ENCODE measurements around the gene RUVBL1.

Gene RUVBL1

DNA sequence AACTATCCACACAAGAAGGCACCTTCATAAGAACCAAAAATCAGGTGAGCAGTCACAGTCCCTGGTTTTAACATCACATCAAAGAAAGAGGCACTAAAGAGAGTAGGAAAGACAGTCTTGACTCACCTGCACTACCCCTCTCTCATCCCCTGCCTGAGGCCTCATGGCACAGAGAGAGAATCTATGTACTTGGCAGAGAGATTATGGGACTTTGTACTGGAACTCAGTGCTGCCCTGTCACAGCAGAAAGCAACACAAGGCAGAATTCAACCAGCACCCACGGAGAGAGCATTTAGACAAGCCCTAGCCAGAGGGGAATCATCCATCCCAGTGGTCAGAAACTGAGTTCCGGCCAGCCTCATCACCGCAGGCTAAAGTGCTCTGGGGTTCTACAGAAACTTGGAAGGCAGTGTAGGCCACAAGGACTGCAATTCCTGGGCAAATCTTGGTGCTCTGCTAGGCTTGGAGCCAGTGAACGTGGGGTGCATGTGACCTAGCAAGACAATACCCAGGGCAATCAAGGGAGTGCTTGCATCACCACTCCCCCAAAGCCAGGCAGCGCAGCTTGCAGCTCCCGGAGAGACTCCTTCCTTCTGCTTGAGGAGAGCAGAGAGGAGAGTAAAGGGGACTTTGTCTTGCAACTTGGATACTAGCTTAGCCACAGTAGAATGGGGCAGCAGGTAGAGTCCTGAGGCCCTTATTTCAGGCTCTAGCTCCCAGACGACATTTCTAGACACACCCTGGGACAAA lies 8.5 kb upstream of the RUVBL1 start:
- no peak for DNase-seq

DNA sequence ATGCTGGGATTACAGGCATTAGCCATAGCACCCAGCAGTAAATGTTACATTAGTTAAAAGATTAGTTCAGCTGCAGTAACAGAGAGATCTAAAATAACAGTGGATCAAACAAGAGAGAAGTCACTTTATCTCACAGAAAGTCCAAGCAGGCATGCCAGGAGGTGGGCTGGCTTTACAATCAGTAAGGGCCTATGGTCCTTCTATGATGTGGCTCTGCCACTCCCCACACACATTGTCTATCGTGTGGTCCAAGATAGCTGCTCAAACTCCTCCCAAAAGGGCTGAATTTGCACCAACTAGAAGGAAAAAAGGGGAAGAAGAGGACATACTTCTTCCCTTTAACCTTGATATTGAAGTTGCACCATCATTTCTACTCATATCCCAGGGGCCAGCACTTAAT lies 4.6 kb upstream of the RUVBL1 start:
- no peak for DNase-seq

DNA sequence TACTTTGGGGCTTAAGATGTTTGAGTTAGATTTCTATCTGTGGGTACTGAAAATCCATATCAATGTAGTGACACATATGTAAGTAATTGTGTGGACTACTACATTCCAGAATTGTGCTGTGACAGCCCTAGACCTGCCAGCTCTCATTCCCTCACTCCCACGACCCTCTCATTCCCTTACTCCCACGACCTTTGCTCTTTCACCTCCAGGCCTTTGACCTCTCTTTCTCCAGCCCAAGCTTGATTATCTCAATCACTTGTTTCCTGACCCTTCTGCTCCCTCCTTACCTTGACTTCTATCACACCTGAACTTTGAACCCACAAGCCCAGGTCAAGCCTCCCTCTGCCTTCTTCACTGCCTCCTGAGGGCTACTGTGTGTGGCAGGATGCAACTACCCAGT lies 3.6 kb upstream of the RUVBL1 start:
- no peak for DNase-seq

DNA sequence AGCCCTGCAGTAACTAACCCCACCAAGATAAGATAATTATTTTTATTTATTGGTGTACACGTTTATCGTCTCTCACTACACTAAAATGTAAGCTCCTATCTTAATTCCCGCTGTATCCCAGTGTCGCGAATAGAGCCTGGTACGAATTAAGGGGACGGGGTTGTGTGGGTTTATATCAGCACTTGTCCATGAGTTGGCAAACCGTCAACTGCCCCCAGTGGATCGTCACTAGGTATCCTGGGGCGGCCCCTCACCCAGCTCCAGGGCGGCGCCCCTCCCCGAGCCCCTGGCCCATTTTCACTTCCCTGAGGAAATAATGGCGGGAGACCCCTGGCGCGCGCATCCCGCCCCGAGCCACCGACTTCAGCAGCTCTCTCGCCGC lies 465 bp downstream of the RUVBL1 start:
- DNase-seq: no peak

DNA sequence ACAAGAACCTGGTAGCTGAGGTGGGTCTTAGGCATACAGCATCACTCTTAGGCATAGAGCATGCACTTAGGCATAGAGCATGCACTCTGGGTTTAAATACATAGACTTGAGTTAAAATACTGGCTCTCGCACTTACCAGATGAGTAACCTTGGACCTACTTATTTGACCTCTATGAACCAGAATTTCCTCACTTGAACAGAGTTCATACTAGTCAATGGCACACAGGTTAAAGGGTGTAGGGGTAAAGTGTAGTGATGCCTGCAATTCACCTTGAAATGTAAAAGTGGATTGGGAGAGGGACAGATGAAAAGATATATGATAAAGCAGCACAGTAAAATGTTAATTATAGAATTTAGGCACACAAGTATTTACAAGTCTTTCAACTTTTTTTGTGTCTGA lies 1.6 kb downstream of the RUVBL1 start:
- DNase-seq: no peak

DNA sequence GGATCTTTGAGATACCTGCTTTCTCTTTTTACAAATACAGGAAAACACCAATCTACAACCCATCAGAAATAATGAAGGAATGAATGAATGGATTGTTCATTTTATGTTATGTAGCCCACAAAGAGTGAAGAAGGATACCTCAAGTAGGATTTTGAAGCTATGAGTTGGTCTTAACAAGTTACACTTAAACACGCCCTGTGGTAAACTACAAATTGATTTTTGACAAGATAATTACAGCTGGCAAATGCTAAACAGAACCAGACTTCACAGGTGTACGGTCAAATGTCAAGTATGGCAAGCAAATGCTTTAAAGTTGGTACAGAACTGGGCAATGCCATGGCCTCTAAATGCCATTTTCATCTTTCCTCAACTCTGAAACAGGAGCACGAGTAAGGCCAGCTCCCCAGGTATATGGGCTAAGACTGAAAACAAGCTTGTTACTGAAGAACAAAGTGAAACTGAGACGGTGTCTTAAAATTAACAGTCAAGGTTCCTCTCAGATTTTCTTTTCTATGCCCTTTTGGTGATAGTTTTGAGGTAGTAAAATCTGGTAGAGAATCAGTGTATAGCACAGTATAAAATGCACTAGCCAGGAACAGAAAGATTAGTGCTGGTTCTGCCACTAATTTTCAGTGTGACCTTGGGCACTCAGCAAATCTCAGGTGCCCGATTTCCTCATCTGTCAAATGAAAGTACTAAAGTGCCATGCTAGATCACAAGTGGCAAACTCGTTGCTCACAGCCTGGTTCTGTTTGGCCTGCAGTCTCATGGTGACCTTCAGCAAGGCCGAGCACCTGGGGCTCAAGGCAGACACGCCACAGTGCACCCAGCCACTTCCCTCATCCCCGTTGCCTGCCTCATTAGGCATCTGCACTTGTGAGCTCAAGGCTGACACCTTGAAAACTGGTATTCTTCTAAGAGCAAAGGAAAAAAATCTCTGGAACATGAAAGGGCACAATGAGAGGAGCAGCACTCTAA lies 9.5 kb downstream of the RUVBL1 start:
- no peak for DNase-seq

DNA sequence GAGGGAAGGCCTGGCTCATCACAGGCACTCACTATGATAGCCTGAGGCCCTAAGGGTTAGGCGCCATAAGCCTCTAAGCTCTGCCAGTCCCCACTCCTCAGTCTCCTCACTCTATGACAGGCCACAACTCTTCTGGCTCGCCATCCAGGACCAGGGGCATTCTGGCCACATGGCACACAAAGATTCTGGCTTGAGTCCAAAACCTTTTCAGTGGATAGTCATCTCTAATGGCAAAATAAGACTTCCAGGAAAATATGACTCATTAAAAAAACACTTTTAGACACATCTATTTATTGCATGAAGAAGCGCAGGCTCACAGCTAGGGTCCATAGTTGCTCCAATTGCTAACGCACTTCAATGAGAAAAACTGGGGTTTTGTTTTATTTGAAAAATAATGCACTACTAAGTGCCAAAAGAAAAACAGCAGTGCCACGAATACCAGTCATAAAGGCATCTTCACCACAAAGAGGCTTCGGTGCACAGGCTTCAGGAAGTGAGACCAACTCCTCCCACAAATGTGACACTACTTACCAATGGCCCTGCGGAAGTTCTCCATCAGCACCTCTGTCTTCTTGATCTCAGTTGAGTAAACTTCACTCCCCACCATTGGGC lies 11.1 kb downstream of the RUVBL1 start:
- DNase-seq: no peak

DNA sequence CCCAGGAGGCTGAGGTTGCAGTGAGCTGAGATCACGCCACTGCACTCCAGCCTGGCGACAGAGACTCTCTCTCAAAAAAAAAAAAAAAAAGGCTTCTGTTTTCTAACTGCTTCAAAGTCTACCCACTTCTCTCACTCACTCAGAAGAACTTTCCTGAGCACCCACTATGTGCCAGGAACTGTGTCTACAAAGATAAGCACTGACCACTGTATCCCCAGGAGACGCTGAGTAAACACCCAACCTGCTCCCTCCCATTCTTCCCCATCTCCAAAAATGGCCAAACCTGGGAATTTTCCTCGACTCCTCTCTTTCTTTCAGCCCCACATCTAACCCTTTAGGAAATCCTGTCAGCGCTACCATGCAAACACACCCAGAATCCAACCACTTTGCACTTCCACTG lies 12.5 kb downstream of the RUVBL1 start:
- no peak for DNase-seq

DNA sequence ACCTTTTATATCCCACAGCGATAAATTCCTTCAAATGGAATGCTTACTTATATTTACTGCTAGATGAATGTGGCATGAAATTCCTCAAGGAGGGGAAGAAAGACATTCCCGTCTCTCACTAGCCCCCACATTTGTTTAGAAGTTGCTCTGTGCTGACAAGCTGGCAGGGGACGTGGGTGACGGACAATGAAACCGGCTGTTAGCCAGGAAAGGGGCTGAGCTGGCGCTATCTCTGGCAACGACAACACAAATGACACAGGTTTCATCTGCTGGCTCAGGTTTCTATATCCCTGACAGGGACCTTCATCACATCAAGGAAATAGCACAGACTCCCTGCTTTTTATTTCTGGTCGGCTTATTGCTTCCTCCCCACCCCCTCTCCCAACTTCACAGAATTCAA lies 15.8 kb downstream of the RUVBL1 start:
- no peak for DNase-seq

DNA sequence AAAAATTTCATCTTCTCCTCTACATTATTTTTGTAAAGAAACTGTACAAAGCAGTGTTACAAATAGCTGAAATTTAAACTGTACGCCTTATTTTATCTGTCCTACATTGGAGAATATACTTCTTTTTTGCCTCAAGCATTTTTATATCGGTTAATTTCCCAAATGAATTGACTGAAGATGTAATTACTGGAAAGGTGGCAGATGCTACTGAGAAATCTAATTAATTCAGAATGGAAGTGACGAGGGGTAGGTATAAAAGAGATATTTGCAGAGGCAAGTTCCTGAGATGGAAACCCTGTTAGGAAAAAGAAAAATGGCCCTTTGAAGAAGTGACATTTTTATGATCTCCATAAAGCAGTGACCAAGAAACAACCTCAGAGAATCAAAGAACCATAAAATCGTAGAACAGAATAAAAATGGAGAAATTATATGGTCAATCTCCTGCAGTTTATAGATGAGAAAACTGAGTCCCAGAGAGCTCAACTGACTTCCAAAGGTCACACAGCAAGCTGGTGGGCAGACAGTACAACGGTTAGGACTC lies 20.4 kb downstream of the RUVBL1 start:
- no peak for DNase-seq

DNA sequence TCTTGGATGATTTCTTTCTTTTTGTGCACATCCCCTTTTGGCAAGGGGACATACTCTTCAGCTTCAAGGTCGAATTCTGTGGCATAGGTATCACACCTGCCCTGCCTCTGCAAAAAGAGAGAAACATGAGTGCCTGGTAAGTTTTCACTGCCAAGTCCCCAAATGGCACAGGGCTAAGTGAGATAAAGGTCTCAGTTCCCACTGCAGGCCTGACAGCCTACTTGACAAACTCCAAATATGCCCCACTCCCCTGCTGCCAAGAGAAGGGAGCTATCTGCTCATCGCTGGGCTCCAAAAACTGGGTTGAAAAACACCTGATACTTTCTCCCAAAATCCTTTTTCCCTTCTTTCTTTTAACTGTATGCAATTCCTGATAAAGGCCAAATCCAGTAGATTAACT lies 23.0 kb downstream of the RUVBL1 start:
- DNase-seq: no peak

DNA sequence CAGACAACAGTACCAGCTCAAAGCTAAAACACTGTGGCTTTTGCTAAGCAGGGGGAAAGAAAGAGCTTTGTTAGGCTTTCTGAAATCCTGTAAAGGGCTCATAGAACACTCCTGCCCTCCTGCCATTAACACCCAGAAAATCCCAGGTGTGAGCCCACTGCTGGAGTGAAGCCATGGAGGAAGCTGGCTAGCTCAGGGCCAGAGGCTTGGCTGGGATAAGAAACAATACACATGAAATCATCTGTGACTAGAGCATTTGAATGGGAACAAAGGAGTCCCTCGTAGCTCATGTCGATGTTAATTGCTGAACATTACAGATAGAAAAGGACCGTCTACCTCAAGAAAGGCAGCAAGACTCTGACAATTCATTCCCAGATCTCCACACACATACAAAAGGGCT lies 23.5 kb downstream of the RUVBL1 start:
- DNase-seq: no peak

DNA sequence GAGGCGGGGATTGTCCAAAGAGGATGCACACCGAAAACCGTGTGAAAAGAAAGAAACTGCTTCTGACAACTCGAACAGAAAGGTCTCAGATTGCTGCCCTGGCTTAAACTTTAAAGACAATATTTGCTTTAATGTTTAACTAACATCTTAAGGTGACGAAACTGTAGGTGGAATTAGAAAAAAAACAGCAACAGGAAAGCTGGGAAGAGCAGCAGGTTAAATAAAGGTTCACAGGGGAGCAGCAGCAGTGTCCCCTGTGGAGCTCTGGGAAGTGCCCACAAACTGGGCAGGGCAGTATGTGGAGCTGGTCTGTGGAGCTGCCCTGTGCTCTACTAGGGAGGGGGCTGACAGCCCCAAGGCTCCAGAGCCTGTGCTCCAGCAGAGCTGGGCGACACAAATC lies 25.4 kb downstream of the RUVBL1 start:
- DNase-seq: no peak

DNA sequence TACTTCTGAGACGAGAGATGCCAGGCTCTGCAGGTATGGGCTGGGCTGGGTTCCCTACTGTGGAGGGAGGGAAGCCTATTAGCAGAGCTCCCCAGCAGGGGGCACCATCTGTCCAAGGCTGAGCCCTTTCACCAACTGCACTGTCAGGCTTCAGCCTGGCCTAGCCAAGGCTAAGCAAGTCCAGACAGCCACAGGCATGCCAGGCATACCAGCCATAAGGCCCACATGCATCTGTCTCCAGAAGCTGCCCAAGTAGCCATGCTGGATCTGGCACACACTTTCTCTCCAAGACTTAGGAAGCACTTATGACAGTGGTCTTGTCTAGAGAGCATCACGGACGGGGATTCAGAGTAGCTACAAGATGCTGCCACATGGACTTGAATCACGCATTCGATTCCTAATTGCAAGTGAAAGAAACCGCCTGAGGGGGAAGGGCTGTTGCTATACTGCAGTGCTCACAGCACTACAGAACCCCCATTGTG lies 28.3 kb downstream of the RUVBL1 start:
- DNase-seq: peak; percentile 64

DNA sequence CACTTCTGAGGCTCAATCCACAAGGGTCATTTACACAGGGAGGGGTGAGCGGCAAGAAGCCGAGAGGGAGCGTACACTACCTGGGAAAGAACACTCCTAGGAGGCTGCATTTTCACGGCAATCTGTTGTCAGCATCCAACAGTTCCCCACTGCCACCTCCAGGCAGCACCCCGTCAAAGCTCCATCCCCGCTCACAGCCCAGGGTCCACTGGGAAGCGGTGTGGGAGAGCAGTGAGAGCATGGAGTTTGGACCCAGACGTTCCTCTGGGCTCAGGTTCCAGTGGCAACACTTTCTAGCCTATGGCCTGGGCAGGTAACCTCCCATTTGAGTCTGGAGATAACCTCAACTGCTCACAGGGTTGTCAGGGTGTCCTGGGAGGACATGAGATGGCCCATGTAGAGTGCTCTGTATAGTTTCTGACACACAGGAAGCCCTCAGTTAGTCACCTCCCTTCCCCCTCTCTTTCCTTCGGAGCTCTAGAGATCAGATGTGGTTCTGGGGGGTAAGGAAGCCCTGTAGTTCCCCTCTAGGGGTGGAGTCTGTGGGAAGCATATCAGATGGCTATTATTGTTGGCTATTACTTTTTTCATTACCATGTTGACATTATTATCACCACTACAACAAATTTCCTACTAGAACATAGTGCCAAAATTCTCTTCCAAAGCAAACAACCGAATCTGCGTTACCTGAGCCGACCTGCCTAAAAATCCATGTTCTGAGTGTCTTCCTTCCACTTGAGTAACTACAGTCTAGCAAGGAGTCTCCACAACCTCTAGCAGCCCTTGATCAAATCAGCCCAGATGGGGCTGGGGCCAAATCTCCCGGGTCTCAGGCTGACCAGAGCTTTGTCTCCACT lies 29.1 kb downstream of the RUVBL1 start:
- no peak for DNase-seq

DNA sequence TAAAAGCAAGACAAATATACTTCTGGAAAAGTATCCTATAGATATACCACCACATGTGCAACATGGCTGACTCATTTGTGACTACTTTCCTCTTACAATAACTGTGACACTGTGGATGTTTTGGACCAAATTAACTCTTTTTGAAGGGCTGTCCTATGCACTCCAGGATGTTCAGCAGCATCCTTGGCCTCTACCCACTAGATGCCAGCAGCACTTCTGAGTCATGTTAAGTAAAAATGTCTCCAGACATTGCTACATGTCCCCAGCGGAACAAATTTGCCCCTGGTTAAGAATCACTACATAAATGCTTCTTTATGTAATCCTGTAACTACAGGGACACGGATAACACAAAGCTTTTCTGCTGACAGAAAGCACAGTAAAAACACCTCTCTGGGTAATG lies 32.0 kb downstream of the RUVBL1 start:
- no peak for DNase-seq

DNA sequence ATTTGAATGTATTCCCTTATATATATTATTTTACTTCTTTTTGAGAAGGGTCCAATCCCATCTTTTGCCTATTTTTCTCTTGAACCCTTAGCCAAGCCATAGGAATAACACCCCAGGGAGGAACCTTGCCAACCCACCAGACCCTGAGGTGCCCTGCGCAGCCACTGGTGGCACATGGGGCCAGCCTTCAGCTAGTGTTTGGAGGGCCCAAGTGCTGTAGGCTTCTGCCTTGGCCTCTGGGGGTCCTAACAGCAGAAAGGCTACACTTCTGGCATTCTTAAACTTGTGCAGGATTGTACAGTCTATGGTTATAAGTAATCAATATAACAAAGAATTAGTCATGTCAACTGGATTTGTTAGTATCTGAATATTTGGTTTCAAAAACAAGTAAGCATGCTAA lies 34.5 kb downstream of the RUVBL1 start:
- no peak for DNase-seq

DNA sequence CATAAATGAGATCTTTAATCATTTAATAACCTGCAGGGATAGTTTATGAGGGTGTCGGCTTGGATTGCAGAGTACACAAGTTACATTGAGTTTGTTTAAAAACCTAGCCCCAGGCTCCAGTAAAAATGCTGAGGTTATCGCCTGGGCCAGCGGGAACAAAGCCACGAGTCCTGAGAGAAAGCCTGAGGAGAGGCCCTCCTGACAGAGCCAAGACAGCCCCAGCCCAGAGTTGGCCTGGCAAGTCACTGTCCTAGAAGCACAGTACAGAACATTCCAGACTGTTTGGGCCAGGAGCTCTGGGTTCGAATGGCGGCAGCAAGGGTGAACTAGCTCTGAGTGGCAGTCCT lies 39.0 kb downstream of the RUVBL1 start:
- DNase-seq: no peak

DNA sequence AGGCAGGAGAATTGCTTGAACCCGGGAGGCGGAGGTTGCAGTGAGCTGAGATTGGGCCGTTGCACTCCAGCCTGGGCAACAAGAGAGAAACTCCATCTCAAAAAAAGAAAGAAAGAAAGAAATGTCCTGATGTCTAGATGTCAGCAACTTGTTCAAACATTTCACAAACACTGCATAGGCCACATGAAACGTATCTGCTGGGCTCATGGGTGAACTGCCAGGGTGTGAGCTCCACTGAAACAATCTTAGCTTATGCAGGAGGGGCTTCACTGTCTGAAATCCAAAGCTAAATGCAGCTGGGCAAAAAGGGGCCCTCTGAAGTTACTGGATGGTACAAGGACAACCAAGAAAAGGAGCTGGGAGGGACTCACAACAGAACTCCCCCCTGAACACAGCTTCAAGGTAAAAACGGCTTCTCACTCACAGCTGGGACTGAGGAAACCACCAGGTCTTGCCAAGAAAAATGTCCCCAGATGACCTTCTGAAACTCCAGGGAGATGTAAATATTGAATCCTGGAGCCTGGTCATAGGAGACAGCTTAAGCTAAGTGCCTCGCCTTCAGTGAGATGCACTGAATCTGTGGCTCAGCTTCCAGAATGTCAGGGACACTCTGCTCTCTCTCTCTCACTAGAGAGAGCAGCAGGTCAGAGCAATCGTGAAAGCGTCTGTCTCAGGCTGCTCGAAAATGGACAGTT lies 39.5 kb downstream of the RUVBL1 start:
- DNase-seq: no peak

DNA sequence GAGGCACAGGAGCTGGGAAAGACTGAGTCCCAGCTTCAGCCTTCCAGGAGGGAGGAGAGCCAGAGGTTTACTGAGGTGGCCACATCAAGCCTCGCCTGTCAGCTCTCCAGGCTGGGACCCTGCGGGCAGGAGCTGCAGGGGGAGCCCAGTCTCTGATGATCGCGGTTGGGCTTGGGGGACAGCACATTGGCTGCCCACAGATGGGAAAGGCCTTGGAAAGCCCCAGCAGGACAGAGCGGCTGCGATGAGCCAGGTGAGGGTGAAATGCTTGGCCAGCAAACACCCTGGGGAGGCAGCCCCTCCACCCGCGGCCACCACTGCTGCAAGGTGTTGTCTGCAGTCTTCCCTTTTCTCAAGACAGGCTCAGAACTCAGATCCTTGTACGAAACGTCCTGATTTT lies 40.2 kb downstream of the RUVBL1 start:
- DNase-seq: no peak

DNA sequence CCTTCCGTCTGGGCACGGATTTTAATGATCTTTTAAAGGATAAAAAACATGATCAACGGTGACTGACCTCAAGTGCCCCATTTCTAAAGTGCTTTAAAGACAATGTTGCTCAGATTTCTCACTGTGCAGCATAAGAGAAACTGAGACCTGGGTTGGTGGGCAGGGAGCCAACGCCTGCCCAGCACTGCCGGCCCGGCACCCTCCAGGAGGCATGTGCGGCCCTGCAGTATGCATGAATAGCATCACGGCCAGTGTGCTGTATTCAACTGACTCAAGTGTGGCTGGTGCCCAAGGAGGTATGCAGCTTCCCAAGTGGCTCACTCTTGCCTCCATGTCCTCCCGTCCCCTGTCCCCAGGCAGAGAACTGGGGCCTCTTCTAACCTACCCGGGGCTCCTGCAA lies 41.1 kb downstream of the RUVBL1 start:
- DNase-seq: no peak

DNA sequence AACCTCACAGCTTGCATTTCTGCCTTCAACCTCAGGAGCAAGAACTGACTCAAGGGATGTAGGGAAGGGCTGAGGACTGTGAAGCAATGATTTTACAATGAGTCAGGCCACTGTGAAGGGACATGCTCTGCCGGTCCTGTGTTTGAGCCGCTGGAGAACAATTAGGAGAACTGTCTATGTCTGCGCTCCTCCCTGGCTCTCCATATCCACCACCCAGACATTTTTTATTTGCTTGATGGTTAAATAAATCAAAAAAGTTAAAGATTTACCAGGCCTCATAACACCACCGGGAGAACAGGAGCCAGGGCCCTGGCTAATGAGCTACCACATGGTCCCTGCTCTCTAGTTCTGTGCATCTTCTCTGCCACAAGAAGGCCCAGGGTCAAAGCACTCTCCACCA lies 41.8 kb downstream of the RUVBL1 start:
- no peak for DNase-seq
